ENCODE data around the gene GCSH.
A peak's percentile ranks its signal among the peaks of the same experiment; 100 is the strongest.
"Not testable (repeated sequence)": the region's sequence is repeated elsewhere in the genome, so short reads cannot be mapped to it uniquely, and the experiment has no call there.

The GCSH gene

DNA sequence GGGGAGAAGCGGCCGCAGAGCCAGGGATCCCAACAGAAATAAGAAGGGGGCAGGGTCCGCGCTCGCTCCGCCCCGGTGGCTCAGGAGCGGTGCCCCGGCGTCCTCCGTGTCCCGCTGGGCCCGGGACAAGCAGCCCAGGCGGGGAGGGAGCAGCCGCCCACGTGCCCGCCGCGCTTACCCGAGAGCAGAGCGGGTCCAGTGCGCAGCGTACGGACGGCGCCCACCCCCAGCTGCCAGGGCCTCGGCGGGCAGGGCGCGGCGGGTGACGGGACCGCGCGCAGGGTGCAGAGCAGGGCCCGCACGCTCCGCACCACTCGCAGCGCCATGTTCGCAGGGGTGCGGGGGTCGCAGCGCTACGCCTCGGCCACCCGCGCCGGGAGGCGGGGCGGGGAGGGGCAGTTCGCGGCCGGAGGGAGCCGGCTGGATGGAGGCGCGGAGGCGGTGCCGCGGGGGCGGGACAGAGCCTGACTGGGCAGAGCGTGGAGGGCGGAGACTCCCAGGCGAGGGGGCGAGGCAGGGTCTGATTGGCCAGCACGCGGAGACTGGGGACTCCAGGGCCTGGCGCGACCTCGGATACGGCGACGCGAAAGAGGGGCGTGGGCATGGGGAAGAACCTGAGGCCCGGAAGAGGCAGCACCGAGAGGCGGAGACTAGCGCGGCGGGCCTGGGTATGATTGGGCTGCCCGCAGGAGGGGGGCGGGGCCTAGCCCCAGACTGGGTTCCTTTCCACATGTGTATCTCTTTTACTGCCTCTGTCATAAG, at the start of gene GCSH:
TSS of gene GCSH (minus strand) at position 443 of the 762 bp plus-strand sequence. CDS start at position 326, 117 bp downstream.
- DNase-seq, result peak; percentile 98

DNA sequence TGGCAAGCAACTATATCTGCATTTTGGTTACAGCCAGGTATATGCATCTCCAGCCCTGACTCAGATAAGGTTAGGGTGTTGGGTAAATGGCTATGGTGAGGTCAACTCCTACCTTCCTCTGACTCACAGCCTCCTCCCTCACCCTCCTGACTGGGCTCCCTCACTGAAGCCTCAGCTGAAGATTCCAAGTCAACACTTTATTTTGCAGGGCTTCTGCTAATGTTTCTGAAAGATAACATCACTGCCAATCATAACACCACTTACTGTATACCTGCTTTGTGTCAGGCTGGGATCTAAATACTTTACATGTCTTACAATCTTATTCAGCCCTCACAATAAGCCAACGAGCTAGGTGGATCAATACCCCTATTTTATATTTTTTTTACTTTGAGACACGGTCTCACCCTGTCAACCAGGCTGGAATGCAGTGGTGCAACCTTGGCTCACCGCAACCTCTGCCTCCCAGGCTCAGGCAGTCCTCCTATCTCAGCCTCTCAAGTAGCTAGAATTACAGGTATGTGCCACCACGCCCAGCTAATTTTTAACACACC, 47.8 kb upstream of the GCSH start:
- DNase-seq, result no peak

GRCh38 chr16:81142864-81143263, 46.7 kb upstream of the GCSH start:
- DNase-seq, result no peak

GRCh38 chr16:81140930-81141780, 45.0 kb upstream of the GCSH start:
- no peak for DNase-seq

GRCh38 chr16:81138831-81139557, 42.8 kb upstream of the GCSH start:
- no peak for DNase-seq

- DNase-seq, result no peak
These were observed 41.6 kb upstream of the GCSH start for GRCh38 chr16:81137754-81138153.

GRCh38 chr16:81136390-81137335, 40.5 kb upstream of the GCSH start:
- DNase-seq, result peak; percentile 68

- no peak for DNase-seq
These were observed 33.9 kb upstream of the GCSH start for GRCh38 chr16:81130126-81130525.

DNA sequence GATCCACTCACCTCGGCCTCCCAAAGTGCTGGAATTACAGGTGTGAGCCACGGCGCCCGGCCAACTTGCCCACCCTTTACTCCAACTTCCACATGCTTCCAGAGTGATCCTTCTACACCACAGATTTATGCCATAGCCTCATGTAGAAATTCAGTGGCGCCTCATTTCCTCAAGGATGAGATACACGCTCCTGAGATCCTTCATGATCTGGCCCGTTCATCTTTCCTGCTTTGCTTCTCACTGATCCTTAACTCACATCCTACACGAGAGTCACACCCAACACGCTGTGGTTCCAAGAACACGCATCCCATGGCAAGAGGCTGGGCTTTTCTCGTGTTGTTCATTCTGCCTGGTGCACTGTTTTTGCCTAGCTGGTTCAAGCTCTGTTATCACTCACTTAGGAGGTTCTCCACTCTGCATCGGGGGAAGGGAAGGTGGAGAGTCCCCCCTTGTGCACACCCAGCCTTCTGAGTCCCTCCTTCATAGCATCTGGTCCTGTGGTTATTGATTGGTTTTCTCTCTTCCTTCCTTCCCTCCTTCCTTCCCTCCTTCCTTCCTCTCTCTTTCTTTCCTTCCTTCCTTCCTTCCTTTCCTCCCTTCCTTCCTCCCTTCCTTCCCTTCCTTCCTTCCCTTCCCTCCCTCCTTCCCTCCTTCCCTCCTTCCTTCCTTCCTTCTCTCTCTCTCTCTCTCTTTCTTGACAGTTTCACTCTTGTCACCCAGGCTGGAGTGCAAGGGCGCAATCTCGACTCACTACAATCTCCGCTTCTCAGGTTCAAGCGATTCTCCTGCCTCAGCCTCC, 32.7 kb upstream of the GCSH start:
- no peak for DNase-seq

DNA sequence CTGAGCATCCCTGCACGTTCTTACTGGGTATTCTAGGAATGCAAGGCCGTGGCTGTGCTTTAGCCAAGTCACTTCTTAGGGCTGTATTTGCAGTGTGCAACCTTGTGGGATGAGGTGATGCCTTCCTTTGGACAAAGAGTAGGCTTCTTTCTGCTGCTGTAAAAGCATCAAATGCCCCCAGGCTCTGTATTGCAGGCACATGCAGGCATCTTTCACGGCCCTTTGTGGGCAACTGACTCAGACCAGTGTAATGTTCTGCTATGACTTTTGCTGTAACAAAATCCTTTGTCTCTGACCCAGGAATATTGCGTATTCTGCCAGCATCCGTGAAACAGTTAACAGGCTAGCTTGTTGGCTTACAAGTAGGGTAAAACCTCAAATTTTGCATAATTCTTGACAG, 30.9 kb upstream of the GCSH start:
- no peak for DNase-seq

DNA sequence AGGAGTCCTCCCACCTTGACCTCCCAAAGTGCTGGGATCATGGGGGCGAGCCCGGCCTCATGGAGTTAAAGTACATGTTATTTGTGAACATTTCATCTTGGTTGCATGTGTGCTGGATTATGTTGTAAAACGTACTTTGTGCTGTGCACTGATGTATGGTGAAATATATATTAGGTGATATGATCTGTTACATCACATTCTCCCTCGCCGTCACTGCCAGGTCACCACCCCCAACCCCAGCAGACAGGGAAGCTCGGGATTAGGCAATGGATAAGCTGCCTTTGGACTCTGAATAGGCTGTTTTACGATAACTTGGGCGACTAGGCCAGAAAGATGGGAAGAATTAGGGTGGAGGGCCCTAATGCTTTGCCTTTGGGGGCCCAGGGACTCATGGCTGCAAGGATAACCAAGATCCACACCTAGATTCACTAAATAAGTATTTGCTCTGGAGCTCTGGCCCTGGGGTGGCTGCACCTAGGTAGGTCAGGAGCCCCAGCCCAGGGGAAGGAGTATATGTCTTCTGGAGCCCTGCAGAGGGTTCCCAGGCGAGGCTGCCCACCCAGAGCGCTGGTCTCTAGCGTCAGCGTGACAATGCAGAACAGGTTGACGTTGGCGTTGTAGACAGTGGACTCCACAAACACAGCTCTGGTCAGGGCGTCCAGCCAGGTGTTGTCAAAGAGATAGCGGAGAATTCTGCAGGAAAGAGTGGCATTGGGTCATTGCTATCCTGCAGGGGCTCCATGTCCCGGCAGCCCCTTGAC, 27.1 kb upstream of the GCSH start:
- DNase-seq, result no peak

DNA sequence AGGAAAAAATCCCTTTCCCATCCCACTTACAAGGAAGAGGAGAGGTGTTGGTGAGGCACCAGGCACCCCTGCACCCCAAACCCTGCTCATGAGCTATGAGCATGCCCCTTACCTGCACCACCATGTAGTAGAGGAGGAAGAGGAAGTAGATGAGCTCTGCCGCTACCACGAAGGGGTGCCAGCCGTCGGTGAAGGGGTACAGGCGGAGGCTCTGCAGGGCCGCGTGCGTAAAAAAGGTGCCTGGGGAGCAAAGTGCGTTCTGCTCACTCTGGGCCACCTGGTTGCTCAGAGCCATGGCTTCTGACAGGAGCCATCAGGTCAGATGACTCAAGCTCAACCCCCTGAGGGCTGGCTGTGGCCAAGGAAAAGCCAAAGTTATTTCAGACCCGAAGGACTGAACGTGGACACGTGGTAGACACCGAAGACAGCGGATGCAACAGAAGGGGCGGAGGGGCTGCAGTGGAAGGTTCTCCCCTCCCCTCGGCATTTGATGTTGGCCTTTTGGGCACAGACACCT, 25.3 kb upstream of the GCSH start:
- DNase-seq, result no peak

- DNase-seq, result no peak
These were observed 21.2 kb upstream of the GCSH start for GRCh38 chr16:81117436-81117835.

DNA sequence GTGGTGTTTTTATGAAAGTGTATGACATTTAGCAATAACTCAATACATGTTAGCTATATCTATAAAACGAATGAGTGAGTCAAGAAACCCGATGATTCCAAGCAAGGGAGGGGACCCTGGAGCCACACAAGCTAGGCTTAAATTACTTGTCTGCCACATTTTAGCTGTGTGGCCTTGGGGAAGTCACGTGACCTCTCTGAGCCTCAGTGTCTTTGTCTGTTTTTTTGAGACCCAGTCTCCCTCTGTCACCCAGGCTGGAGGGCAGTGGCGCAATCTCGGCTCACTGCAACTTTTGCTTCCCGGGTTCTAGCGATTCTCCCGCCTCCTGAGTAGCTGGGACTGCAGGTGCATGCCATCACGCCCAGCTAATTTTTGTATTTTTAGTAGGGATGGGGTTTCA, 20.1 kb upstream of the GCSH start:
- DNase-seq, result no peak

DNA sequence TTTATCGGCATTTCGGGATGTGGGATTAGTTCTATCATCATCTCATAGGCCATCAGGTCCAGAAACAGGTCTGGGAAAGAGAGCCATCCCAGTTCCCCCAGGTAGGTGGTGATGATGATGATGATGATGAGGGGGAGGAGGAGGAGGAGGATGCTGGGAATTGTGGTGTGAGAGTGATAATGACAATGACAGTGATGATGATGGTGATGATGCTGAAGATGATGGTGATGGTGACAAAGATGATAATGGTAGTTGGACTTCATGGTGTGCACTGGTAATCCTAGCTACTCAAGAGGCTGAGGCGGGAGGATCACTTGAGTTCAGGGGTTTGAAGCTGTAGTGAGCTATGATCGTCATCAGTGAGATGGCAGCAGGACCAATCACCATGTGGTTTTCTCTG, 16.3 kb upstream of the GCSH start:
- DNase-seq, result no peak

DNA sequence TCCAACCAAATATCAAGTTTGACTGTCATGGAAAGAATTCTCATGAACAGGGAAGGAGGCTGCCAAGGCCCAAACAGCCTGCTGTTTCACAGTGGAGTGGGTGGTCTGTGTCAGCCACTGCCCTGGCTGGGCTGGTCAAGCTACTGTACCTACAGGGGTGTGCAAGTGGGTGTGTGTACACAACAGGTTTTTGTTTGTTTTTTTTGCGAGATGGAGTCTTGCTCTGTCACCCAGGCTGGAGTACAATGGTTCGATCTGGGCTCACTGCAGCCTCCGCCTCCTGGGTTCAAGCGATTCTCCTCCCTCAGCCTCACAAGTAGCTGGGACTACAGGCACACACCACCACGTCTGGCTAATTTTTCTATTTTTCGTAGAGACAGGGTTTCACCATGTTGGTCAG, 13.1 kb upstream of the GCSH start:
- not testable (repeated sequence) for DNase-seq

DNA sequence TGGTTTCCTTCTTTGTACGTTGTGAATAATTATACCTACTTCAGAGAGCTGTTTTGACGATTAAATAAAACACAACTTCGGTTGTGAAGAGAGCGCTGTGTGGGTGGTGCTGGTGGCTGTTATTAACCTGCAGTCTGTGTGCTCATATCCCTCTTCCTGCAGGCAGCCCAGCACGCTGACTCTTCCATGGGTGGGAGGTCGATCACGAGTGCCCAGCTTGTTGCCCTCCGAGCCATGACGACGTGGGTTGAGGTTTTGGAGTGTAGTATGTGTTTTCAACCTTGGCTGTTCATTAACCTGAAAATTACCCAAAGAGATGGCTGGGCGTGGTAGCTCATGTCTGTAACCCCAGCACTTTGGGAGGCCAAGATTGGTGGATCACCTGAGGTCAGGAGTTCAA, 11.3 kb upstream of the GCSH start:
- no peak for DNase-seq

- no peak for DNase-seq
These were observed 10.8 kb upstream of the GCSH start for GRCh38 chr16:81106826-81107503.

DNA sequence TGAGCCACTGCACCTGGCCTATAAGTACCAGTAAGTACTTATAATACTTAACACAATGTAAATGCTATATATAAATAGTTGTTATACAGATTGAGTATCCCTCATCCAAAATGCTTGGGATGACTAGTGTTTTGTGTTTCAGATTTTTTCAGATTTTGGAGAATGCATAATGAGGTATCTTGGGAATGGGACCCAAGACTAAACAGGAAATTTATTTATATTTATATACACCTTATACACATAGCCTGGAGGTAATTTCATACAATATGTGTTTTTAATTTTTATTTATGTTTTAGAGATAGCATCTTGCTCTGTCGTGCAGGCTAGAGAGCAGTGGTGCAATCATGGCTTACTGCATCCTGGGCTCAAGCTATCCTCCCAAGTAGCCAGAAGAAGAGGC, 9.8 kb upstream of the GCSH start:
- DNase-seq, result no peak

- no peak for DNase-seq
These were observed 5.5 kb upstream of the GCSH start for GRCh38 chr16:81101702-81102101.
